ENCODE data around the gene EXOC2.
"Not testable (repeated sequence)": the region's sequence is repeated elsewhere in the genome, so short reads cannot be mapped to it uniquely, and the experiment has no call there.

EXOC2 gene

DNA sequence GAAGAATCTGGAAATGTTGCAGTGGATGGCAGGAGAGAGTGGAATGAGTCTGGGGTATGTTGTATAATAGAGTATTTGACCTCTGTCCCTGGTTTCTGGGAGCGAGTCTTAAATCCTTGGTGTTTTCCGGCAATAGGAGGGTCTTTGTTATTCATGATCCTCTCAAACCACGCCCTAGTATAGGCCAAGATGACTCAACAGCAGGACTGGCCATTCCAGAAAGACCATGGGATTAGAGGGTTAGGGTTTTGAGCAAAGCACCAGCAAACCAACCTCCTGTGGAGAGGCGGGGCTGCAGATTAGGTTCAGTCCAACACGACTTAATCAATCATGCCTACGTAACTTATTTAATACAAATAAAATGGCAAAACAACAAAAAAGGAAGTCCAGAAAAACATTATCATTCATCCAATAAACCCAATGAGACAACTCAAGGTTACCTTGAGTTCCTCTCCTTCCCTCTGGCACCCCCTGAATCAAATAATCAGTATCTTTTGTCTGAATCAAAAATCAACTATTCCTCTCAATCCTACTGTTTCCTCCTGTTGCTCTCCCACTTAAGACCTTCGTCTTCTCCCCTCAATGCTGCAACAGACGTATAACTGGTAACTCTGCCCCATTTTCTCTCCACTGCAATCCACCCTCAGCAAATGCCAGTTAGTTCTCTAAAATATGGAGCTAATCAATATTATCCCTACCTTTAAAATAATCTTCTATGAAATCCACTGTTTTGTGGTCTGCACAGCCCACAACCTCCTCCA is 51.5 kb downstream of the EXOC2 start:
- FAIRE-seq (no peak), DNase-seq (ENCODE audit: insufficient read length, low spot score) (no peak)

DNA sequence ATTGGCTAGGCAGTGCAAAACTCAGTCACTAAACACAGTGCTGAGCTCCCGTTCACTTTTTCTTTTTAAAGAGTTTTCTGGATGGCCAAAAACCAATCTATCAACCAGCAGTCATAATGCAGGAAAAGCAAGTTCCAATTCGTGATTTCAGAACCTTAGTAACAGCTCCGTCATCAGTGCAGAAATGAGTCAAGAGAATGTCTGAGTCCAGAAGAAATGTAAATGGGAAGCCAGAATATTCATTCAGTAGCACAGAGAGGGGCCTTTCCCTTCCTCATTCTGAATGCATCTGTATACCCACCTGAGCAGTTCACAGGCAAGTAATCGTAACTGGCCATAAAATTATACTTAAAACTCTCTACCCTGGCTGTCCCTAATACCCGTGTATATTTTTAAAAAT is 56.5 kb downstream of the EXOC2 start:
- DNase-seq (ENCODE audit: insufficient read length, low spot score) = no peak
- no peak for FAIRE-seq

GRCh38 chr6:635233-635632 is 57.7 kb downstream of the EXOC2 start:
- no peak for FAIRE-seq
- no peak for DNase-seq (ENCODE audit: insufficient read length, low spot score)

- FAIRE-seq (no peak), DNase-seq (ENCODE audit: insufficient read length, low spot score) (no peak)
Observed at GRCh38 chr6:633611-634010, 59.3 kb downstream of the EXOC2 start.

DNA sequence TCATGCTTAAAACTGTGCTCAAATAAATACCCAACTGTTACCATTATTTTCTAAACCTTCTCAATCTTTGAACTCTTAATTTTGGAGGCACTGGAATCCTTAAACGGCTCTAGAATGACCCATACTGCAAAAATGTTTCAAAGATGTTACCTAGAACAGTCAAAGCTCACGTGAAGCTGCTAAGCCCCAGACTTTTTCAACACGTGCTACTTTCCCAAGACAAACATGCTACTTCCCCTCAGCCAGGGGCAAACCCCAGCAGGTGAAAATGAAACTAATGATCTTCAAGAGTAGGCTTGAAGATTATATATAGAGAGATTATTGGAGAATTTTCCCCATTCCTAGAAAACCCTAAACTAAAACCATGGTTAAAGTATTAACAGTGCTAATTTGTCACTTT is 64.2 kb downstream of the EXOC2 start:
- FAIRE-seq (no peak), DNase-seq (ENCODE audit: insufficient read length, low spot score) (no peak)

GRCh38 chr6:626236-626635 is 66.7 kb downstream of the EXOC2 start:
- DNase-seq (ENCODE audit: insufficient read length, low spot score) (peak; percentile 57), FAIRE-seq (no peak)

GRCh38 chr6:624979-625378 is 68.0 kb downstream of the EXOC2 start:
- DNase-seq (ENCODE audit: insufficient read length, low spot score) (peak; percentile 48), FAIRE-seq (no peak)

DNA sequence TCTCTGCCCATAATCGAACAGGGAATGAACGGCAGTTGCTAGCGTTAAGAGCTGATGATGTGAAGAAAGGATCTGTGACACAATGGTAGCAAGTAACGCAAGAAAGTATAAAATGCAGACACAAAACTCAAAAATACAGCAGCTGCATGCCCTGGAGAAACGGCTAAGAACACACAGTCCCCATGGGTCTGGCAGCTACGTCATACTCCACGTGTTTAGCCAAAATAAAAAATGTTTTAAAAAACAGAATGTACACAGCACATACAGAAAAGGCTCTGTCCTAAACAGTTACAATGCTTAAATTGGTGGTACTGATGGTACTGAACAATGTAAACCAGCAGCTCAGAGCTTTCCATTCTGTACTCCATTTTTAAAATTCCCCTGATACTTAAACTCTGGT is 70.5 kb downstream of the EXOC2 start:
- DNase-seq (ENCODE audit: insufficient read length, low spot score) (no peak), FAIRE-seq (no peak)

DNA sequence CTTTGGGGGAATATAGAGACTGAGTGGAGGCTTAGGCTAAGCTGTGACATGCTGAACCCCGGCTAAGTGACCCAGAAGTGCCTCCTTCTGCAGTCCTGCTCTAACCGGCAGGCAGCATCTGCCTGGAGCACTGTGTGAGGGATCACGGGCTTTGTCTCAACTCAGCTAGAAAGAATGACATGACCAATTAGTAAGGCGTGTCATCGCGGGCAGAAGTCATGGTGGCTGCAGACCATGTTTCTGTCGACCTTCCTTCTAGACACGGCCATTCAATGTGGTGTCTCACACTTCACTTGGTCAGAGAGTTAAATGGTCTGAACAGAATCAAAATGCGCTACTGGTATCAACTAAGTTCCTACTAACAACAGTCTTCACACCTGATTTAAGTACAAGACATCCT is 71.0 kb downstream of the EXOC2 start:
- FAIRE-seq = no peak
- no peak for DNase-seq (ENCODE audit: insufficient read length, low spot score)

DNA sequence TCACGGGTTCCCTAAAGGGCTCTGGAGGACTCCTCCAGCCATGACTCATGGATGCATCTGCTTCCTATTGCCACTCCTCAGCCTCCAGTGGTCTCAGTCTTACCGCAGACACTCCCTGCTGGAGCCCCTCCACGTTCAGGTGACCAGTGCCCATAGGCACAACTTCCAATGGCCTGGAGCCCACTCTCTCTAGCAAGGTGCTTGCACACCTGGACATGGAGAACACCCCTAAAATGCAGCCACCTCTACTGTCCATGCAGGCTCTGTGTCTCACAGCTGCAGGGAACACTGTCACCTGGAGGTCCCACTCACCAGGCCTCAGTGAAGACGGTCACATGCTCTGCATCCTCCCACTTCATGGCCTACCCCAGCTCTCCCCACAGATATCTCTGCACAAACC is 72.0 kb downstream of the EXOC2 start:
- no peak for FAIRE-seq
- DNase-seq (ENCODE audit: insufficient read length, low spot score) = no peak

DNA sequence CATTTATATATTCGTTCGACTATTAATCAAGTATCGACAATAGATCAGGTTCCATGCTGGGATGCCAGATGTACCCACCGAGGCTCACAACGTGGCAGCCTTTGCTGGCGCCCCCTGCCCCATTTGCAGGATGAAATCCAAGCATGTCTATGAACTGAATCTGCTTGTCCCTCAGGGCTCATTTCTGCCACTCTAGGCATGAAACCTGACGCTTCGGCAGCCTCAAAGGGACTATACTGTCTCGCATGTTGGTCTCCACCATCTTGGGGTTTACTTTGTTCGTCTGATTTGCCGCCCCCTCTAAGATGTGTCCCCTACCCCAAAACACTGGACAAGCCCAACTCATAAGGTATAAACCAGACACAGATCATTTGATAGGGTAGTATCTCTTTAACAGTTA is 72.8 kb downstream of the EXOC2 start:
- DNase-seq (ENCODE audit: insufficient read length, low spot score) (no peak), FAIRE-seq (no peak)

- DNase-seq (ENCODE audit: insufficient read length, low spot score) = peak; percentile 8
- no peak for FAIRE-seq
Observed at GRCh38 chr6:617456-618100, 75.4 kb downstream of the EXOC2 start.

GRCh38 chr6:613981-614380 is 79.0 kb downstream of the EXOC2 start:
- DNase-seq (ENCODE audit: insufficient read length, low spot score) (no peak), FAIRE-seq (no peak)

GRCh38 chr6:611928-612327 is 81.0 kb downstream of the EXOC2 start:
- no peak for FAIRE-seq
- no peak for DNase-seq (ENCODE audit: insufficient read length, low spot score)

DNA sequence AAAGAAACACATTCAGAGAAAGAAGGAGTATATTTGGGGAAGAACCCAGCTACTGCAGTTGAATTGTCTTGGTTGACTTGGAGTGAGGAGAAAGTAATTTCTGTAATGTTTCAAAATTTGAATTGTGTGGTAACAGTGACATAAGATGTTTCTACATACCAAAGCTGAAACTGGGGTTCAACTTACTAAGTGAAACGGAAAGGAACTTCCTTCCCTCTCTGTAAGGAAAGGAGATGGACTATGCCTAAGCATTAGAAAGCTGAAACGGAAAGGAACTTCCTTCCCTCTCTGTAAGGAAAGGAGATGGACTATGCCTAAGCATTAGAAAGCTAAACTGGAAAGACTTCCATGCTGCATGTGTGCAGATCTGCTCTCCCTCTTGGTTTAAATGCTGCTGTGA is 82.1 kb downstream of the EXOC2 start:
- no peak for DNase-seq (ENCODE audit: insufficient read length, low spot score)
- peak; percentile 13 for FAIRE-seq

GRCh38 chr6:609905-610304 is 83.0 kb downstream of the EXOC2 start:
- DNase-seq (ENCODE audit: insufficient read length, low spot score) (no peak), FAIRE-seq (no peak)

- FAIRE-seq (no peak), DNase-seq (ENCODE audit: insufficient read length, low spot score) (no peak)
Observed at GRCh38 chr6:606829-607379, 86.0 kb downstream of the EXOC2 start.

DNA sequence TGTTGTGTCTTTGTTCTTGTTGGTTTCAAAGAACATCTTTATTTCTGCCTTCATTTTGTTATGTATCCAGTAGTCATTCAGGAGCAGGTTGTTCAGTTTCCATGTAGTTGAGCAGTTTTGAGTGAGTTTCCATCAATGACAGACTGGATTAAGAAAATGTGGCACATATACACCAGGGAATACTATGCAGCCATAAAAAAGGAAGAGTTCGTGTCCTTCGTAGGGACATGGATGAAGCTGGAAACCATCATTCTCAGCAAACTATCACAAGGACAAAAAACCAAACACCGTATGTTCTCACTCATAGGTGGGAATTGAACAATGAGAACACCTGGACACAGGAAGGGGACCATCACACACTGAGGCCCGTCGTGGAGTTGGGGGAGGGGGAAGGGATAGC is 87.0 kb downstream of the EXOC2 start:
- not testable (repeated sequence) for FAIRE-seq; DNase-seq (ENCODE audit: insufficient read length, low spot score)

DNA sequence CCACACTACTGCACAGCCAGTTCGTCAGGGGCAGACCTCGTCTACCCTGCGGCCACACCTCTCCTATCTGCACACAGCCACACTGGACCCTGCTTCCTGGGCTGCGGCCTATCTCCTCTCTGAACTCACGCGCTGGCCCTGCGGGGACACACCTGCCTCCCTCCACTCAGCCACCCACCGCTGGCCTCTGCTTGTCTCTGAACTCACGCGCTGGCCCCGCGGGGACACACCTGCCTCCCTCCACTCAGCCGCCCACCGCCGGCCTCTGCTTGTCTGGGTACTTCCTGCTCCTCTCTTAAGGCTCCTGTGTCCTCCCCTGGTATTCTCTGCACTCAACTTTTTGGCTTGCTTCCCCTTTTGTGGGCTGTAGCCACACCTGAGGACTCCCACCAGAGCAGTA is 88.4 kb downstream of the EXOC2 start:
- DNase-seq (ENCODE audit: insufficient read length, low spot score) (no peak), FAIRE-seq (no peak)

GRCh38 chr6:603265-603664 is 89.7 kb downstream of the EXOC2 start:
- DNase-seq (ENCODE audit: insufficient read length, low spot score) = no peak
- FAIRE-seq = no peak

DNA sequence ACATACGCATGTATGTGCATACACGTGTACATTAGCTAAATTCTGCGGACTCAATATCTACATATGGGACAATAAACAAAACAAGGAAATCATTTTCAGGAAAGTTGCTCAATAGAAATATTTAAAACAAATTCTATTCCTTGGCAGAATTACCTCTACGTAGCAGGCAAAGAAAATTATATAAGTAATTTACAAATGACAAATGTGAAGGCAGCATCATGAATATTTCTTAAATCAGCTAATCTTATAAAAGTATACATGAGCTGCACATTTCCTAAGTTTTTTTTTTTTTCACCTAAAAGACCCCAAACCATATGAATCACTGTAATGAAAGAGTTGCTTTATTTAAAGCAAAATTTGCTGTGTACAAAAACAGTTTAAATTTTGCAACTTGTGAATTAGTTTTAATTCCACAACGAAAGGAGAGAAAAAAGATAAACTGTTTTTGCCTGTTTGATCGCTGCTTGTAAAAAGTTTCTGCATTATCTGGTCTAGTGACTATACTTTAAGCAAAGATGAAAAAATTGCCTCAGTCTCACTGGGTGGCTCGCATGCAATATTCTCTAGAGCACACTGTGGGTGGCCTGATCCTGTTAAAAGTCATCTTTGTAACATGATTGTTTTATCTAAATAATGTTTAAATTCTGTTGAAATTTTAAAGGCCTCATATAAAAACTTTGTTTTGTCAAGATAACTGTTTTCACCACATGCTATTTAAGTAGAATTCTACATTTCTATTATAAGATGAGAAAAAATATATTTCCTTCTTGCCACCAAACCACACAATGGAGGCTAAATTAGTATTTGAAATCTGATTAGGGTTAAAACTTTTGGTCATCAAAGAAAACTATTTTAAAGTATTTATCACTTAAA is 93.1 kb downstream of the EXOC2 start:
- DNase-seq (ENCODE audit: insufficient read length, low spot score) (no peak), FAIRE-seq (no peak)
